Kidney tubule cell (primary cell): ENCODE results near the gene GABARAP.
A peak's percentile ranks its signal among the peaks of the same experiment; 100 is the strongest.

ENCODE experiments used
- DNase-seq: peaks from one replicate; pipeline ENCODE4 v3.0.0-alpha.2; 2018; ENCODE audit warnings: low spot score

GABARAP gene

GRCh38 chr17:7239091-7240027 lies 2.9 kb downstream of the GABARAP start, which contains the start of gene PHF23:
PHF23 (minus strand) TSS chr17:7239457; CDS start chr17:7239279, 178 bp downstream.
- peak; percentile 100 for DNase-seq

GRCh38 chr17:7238420-7239090 lies 3.7 kb downstream of the GABARAP start:
- peak; percentile 37 for DNase-seq

DNA sequence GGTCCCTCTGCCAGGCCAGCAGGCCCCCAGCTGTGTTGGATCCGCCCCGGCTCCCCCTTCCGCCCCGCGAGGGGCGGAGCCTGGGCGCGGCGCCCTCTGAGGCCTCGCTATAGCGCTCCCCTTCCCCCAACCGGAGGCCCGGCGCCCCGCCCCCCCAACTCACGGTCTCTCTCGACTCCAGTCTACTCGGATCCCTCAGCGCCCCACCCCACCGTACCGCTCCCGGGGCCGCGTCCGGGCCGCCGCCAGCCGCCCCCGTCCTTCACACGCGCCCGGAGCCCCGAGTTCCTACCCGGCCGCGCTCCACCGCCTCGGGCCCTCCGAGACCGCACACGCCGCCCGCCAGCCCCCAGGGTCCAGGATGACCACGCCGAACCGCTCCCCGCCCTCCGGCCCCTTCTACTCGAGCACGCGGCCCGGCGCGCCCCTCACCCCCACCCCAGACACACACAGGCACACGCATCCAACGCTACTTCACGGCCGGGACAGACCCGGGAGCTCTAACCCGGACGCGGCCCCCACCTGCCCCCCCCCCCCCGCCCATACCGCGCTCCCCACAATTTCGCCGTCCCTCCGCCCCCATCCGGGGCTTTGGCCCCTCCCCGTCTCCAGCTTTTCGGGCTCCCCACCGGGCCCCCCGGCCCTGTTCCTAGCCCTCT lies 4.4 kb downstream of the GABARAP start:
- peak; percentile 68 for DNase-seq

DNA sequence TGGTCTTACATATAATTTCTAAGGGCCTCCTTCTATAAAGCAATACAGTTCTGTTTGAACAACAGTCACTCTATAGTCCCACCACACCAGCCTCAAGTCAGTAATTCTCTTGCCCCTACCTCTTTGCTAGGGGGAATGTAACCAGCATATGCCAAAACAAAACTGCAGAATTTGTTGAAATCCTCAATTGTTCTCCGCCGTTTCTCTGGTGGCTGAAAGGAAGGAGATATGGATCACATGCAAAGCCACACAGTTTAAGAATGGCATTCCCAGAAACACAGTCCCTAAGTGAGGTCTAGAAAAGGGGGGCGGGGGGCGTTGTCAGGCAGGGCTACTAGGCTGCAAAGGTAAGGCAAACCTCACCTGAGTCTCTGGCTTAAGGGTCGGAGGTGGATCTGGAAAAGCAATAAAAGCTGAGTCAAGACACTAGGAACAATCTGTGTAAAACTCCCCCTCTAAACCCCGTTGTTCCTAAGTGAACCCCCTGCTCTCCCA lies 4.9 kb downstream of the GABARAP start:
- no peak for DNase-seq

DNA sequence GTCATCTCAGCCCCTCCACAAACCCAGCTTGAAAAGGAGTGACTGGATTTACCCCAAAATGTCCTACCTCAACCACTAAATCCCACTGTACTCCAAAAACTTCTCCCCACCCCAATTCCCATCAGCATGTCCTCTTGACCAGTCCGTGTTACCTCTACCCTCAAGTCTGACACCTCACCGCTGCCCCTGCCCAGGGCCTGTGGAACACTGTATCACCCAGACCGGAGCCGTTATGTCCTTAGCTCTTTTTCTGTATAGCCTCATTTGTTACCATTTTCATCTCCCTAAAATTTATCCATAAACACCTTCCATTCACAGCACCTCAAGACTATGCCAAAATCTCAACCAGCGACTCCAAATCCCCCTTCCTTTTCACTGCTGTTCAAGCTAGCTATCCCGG lies 5.4 kb downstream of the GABARAP start:
- no peak for DNase-seq

GRCh38 chr17:7235693-7236665 lies 6.3 kb downstream of the GABARAP start:
- DNase-seq = peak; percentile 51

- DNase-seq = peak; percentile 93
Measured at GRCh38 chr17:7234083-7234951, 7.9 kb downstream of the GABARAP start, which contains the start of gene DVL2. DVL2 (minus strand) TSS chr17:7234517; CDS start chr17:7234262, 255 bp downstream.

- DNase-seq = no peak
Measured at GRCh38 chr17:7233701-7234082, 8.6 kb downstream of the GABARAP start.

GRCh38 chr17:7232114-7232513 lies 10.1 kb downstream of the GABARAP start:
- DNase-seq = no peak

DNA sequence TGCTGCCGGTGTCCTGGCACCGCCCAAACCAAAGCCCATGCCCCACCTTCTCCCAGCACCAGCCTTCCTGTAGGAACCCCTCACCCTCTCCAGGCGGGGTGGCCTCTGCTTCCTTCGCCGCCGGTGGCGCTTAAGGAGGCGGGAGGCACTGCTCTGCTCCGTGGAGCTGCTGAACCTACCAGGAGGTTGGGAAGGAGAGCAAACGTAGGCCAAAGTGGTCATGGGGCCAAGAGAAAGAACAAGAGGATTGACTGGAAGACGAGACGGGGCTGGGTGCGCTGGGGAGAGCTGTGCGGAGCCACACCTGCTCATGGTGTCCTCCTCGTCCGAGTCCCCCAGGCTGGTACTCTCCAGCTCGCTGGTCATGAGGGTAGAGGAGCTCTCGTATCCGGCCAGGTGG lies 12.7 kb downstream of the GABARAP start:
- no peak for DNase-seq

- DNase-seq = no peak
Measured at GRCh38 chr17:7228920-7229319, 13.3 kb downstream of the GABARAP start.

DNA sequence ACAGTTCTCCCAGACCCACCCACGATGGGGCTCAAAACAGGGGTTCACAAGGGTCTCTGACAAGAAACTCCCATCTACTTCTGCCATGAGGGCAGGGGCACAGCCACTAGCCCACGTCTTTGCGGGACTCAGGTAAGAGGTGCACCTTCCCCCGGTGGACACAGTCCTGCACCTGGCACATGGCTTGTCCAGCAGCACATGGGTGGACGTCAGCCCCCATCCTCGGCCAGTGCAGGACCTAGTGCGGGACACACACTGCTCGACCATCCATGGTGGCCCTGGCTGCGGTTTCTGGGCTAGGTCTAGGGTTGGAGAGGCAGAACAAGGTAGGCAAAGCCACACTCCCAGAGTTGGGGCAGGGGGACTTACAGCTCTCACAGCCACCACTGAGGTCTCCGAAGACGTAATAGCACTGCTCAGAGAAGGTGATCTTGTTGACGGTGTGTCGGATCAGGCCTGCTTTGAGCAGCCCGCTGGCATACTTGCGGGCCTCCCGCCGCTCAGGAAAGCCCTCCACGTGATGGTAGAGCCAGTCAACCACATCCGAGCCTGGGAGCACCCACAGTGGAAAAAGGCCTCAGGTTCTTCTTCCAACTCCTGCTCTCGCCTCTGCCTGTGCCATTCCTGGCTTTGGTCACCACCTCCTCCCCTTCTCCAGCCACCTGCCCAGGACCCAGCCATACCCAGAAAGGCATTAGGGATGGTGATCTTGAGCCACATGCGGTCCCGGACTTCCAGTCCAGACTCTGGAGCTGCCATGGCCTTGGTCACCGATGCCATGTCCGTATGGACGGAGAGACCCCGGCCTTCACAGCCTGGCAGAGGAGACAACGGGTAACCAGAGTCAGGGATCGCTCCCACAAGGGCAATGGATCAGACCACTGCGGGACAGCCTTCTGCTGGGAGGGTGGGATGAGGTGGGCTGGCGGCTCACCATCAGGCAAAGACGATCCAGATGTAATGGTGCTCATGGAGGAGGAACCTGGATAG lies 15.2 kb downstream of the GABARAP start:
- no peak for DNase-seq

GRCh38 chr17:7225711-7226331 lies 16.4 kb downstream of the GABARAP start:
- DNase-seq = no peak

DNA sequence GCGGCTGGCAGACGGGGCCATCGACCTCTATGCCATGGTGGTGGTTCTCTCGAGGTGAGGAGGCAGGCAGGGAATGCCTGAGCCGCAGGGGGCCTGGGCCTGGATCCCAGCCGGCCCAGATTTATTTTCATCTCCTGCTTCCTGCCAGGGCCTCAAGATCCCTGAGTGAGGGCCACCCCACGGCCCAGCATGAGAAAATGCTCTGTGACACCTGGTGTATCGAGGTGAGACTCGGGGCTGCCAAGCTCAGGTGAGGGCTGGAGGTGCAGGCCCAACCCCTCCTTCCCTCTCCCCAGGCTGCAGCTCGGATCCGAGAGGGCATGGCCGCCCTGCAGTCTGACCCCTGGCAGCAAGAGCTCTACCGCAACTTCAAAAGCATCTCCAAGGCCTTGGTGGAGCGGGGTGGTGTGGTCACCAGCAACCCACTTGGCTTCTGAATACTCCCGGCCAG lies 17.6 kb downstream of the GABARAP start:
- no peak for DNase-seq

DNA sequence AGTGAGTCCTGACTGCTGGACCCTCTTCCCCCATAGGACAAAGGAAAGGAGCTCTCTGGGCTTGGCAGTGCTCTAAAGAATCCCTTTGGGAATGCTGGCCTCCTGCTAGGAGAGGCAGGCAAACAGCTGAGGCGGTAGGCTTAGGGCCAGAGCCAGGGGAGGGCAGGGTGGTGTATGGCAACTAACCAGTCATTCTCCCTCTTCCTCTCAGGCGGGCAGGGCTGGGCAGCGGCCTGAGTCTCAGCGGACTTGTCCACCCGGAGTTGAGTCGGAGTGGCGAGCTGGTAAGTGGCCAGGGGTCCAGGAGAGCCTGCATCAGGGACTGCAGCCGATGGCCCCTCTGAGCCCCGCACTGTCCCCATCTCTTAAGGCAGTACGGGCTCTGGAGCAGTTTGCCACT lies 18.1 kb downstream of the GABARAP start:
- DNase-seq = no peak

DNA sequence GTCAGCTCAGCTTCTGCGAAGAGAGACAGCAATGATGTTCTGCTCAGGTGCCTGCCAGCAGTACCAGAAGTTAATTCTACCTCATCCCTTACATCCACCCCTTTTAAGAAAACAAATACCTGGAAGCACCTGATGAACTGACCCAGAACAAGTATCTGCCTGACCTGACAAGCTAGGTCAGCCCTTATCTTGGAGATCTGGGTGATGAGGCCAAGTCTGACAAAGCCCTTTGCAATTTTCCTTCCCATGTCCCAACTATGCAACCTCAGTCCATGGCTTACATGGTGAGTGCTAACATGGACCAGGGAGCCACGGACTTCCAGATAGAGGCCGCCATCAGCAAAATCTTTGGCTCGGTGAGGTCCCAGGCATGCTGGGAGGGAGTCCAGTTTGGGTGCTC lies 18.9 kb downstream of the GABARAP start:
- DNase-seq = no peak

- DNase-seq = no peak
Measured at GRCh38 chr17:7222972-7223292, 19.3 kb downstream of the GABARAP start.
